Measurements from ENCODE around the gene RFX8.

DNA sequence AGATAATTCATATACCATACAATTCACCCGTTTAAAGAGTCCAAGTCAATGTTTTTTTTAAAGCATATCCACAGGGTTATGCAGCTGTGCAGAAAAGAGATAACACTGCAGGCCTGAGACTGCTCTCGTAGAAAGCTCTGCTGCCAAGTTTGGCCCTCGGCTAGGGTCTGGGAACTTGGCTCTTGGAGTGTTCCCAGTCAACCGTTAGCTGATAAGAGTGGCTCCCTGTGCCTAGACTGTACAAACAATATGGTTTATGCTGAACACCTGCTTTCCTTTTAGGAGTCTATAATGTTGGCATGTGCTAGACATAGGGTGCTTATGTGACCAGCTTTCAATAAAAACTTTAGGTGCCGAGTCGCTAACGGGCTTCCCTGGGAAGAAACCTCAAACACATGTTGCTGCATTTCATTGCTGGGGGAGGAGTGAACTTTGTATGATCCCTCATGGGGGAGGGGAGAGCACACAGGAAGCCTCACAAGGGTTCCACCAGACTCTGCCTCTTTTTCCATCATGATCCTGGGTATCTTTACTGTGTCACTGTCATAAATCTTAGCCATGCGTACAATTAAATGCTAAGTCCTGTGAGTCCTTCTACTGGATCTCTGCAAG, 34.7 kb downstream of the RFX8 start:
- no peak for TF ChIP-seq POLR2A (IDR thresholded peaks at IDR 0.05)
- TF ChIP-seq, protein P1, sequence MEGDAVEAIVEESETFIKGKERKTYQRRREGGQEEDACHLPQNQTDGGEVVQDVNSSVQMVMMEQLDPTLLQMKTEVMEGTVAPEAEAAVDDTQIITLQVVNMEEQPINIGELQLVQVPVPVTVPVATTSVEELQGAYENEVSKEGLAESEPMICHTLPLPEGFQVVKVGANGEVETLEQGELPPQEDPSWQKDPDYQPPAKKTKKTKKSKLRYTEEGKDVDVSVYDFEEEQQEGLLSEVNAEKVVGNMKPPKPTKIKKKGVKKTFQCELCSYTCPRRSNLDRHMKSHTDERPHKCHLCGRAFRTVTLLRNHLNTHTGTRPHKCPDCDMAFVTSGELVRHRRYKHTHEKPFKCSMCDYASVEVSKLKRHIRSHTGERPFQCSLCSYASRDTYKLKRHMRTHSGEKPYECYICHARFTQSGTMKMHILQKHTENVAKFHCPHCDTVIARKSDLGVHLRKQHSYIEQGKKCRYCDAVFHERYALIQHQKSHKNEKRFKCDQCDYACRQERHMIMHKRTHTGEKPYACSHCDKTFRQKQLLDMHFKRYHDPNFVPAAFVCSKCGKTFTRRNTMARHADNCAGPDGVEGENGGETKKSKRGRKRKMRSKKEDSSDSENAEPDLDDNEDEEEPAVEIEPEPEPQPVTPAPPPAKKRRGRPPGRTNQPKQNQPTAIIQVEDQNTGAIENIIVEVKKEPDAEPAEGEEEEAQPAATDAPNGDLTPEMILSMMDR (IDR thresholded peaks at IDR 0.05), result no peak

All from lower leg skin (tissue), 3 donors.